HepG2 (cell line): ENCODE results near the gene HTD2. TPM values are rescaled to one million over a fixed set of nuclear protein-coding genes. Genes with fewer than 3 reads are reported as not detected.

Experiments used
- ATAC-seq: fragments of 200-7000 bp; cut with Tn5 transposase; 3 replicates; pipeline ENCODE4 v1.9.1; 2020; ENCODE audit warnings: mild to moderate bottlenecking, moderate library complexity
- BruUV-seq: library from RNA; stranded (reverse); fragments of 400-500 nt; replicated peaks from 2 replicates; lab custom pipeline; 2021; lab: Mats Ljungman, UMichigan
- CTCF ChIA-PET: fragments of 300-600 bp; formaldehyde crosslinking; extraction: SDS; loops from one replicate; lab custom pipeline; 2021; ENCODE audit warnings: low total read pairs, inconsistent platforms, low intra/inter-chr PET ratio; lab: Yijun Ruan, JAX
- POLR2A ChIA-PET: fragments of 350-600 bp; sonication (Branson Sonifier 250); formaldehyde crosslinking; loops from one replicate; lab custom pipeline; 2020; ENCODE audit warnings: antibody characterized with exemption, inconsistent platforms; lab: Yijun Ruan, JAX
- DNase-seq: peaks from one replicate; pipeline ENCODE4 v3.0.0-alpha.2; 2015; ENCODE audit warnings: low spot score
- FAIRE-seq: peaks from 3 replicates; lab custom pipeline; 2011; peaks lifted over from hg19 to GRCh38; lab: Jason Lieb, UNC
- H2AFZ ChIP-seq: one replicate; pipeline ENCODE4 v1.6.1; 2011; ENCODE audit warnings: low read length, inconsistent platforms
- H3K27ac ChIP-seq: fragments of 300-600 bp; 3 replicates; pipeline ENCODE4 v1.8.0; 2011; ENCODE audit warnings: mixed run types, mild to moderate bottlenecking, mixed read lengths, low read length, inconsistent platforms; ENCODE audit not compliant: insufficient read depth; ENCODE audit errors: extremely low read length
- H3K27me3 ChIP-seq, 2 experiments: fragments of 200-600 bp in 1 of 2; 2 replicates in 1 of 2; 3 replicates in 1 of 2; pipeline versions ENCODE4 v1.6.0 to v1.8.0; 2011; ENCODE audit warnings: low read length in 2 of 2, mild to moderate bottlenecking in 2 of 2, moderate library complexity in 2 of 2, inconsistent platforms in 1 of 2; ENCODE audit not compliant: insufficient read depth in 2 of 2, control insufficient read depth in 1 of 2
- H3K36me3 ChIP-seq, 2 experiments: fragments of 200-600 bp in 1 of 2; replicated peaks in 1 of 2; 2 replicates in 1 of 2; 3 replicates in 1 of 2; pipeline versions ENCODE4 v1.5.1 to v1.8.0; 2011; ENCODE audit warnings: low read length in 2 of 2, inconsistent platforms in 1 of 2; ENCODE audit not compliant: insufficient read depth in 2 of 2, control insufficient read depth in 1 of 2
- H3K4me1 ChIP-seq: 2 replicates; pipeline ENCODE4 v1.5.1; 2012; ENCODE audit warnings: low read length, inconsistent platforms; ENCODE audit not compliant: insufficient read depth
- H3K4me2 ChIP-seq: 2 replicates; pipeline ENCODE4 v1.6.0; 2011; ENCODE audit warnings: low read depth, low read length, inconsistent platforms
- H3K4me3 ChIP-seq, 3 experiments: fragments of 200-600 bp in 1 of 3; sonication (generic), shearing (Covaris generic) in 1 of 3; replicated peaks in 1 of 3; 2 replicates each; pipeline ENCODE4 v1.5.1; 2011 to 2016; ENCODE audit warnings: low read length in 3 of 3, inconsistent platforms in 2 of 3, low read depth in 2 of 3, mild to moderate bottlenecking in 2 of 3, control low read depth in 1 of 3, mixed read lengths in 1 of 3; ENCODE audit not compliant: insufficient read depth in 1 of 3
- H3K79me2 ChIP-seq: one replicate; pipeline ENCODE4 v1.6.1; 2011; ENCODE audit warnings: low read length, inconsistent platforms; ENCODE audit not compliant: insufficient read depth
- H3K9ac ChIP-seq: 2 replicates; pipeline ENCODE4 v1.6.0; 2011; ENCODE audit warnings: mild to moderate bottlenecking, low read depth, low read length, inconsistent platforms; ENCODE audit not compliant: insufficient read depth
- H3K9me3 ChIP-seq: 2 replicates; pipeline ENCODE4 v1.5.1; 2012; ENCODE audit warnings: mild to moderate bottlenecking, low read length
- H4K20me1 ChIP-seq: 2 replicates; pipeline ENCODE4 v1.6.0; 2011; ENCODE audit warnings: inconsistent platforms, mild to moderate bottlenecking, low read length, moderate library complexity; ENCODE audit not compliant: insufficient read depth
- ARID2 ChIP-seq: sonication (generic); formaldehyde crosslinking; IDR thresholded peaks from 2 replicates; pipeline ENCODE4 v1.8.1; 2022; ENCODE audit warnings: mild to moderate bottlenecking, missing genetic modification reagents, borderline replicate concordance
- ARNT2 ChIP-seq: sonication (generic); formaldehyde crosslinking; IDR thresholded peaks from 2 replicates; pipeline ENCODE4 v1.8.0; 2022; ENCODE audit warnings: mild to moderate bottlenecking, low read depth, missing genetic modification reagents, moderate library complexity
- BATF2 ChIP-seq: sonication (generic); formaldehyde crosslinking; IDR thresholded peaks from 2 replicates; pipeline ENCODE4 v1.8.0; 2022; ENCODE audit warnings: mild to moderate bottlenecking, missing genetic modification reagents, moderate library complexity
- HBP1 ChIP-seq: IDR thresholded peaks from 2 replicates; pipeline ENCODE4 v1.6.1; 2016; ENCODE audit warnings: low read depth, control low read depth
- TEAD3 ChIP-seq: optimal IDR thresholded peaks from 2 replicates; pipeline ENCODE3; 2016; ENCODE audit warnings: borderline replicate concordance
- WIZ ChIP-seq: sonication (generic); formaldehyde crosslinking; IDR thresholded peaks from 2 replicates; pipeline ENCODE4 v1.5.1; 2020; ENCODE audit warnings: mild to moderate bottlenecking, missing genetic modification reagents
- ZBTB21 ChIP-seq: sonication (generic); formaldehyde crosslinking; IDR thresholded peaks from 2 replicates; pipeline ENCODE4 v1.4.0; 2020; ENCODE audit warnings: missing genetic modification reagents
- ZNF484 ChIP-seq: sonication (generic); formaldehyde crosslinking; IDR thresholded peaks from 2 replicates; pipeline ENCODE4 v1.5.1; 2020; ENCODE audit warnings: mild to moderate bottlenecking, low read depth, missing genetic modification reagents, borderline replicate concordance
- ZNF761 ChIP-seq: sonication (generic); formaldehyde crosslinking; conservative IDR thresholded peaks from 2 replicates; pipeline ENCODE4 v1.4.0; 2020; ENCODE audit warnings: mild to moderate bottlenecking, missing genetic modification reagents
- ZNF792 ChIP-seq: IDR thresholded peaks from 2 replicates; pipeline ENCODE4 v1.6.1; 2016
- WGBS: methylation state at CpG from one replicate; pipeline ENCODE4 v1.1.6; 2017; ENCODE audit warnings: low lambda C conversion rate; 5-methylcytosine and 5-hydroxymethylcytosine counted together
- in situ Hi-C: cut with HindIII; loops from 2 replicates; pipeline ENCODE4 v1.10.0; 2017; ENCODE audit warnings: low pct_unique_long_range_greater_than_20kb; ENCODE audit not compliant: extremely low pct_ligation_motif_present
- intact Hi-C: fragments of 100-400 bp; cut with micrococcal nuclease; formaldehyde crosslinking; loops from one replicate; pipeline ENCODE4 v1.10.0; 2022; ENCODE audit not compliant: unreplicated experiment
- polyA plus RNA-seq, 8 experiments: library from polyadenylated mRNA; depleted of rRNA in 3 of 8; stranded (reverse) in 7 of 8; unstranded in 1 of 8; fragments of >200 nt; fragmentation: Illumina TruSeq in 4 of 8; extraction: Trizol in 4 of 8; gene quantifications; 2 replicates each; pipeline versions ENCODE4 v1.2.1 to v1.2.3, GENCODE V29; 2011 to 2016; ENCODE audit warnings: low read depth in 4 of 8, missing spikeins in 1 of 8, mixed read lengths in 1 of 8; ENCODE audit not compliant: insufficient read depth in 1 of 8
- total RNA-seq, 5 experiments: library from RNA; depleted of rRNA; stranded (reverse); fragments of >200 nt; fragmentation: Illumina TruSeq; extraction: Trizol; gene quantifications; 2 replicates each; pipeline ENCODE4 v1.2.3, GENCODE V29; 2016; ENCODE audit warnings: low read depth in 1 of 5

HTD2 gene
- total and polyA plus RNA-seq, 2 of the 13 experiments (the other 11 are each of a cell fraction or from before 2014, with no cell fraction given), result 8.6 to 13.7 TPM

GRCh38 chr3:58281069-58281468, 25.3 kb upstream of the HTD2 start:
- CTCF ChIA-PET, result no interaction called here

More at GRCh38 chr3:58281069-58281468, 25.3 kb upstream of the HTD2 start:
- POLR2A ChIA-PET, result no interaction called here
- intact Hi-C loops (no loop called here), in situ Hi-C loops (no loop called here)
- H3K79me2 ChIP-seq, result no peaks in the 10 kb centered on the region
- H3K36me3 ChIP-seq, result peaks cover 0 to 4% of the 10 kb centered on the region in 2 experiments; a peak in 1 of 5 replicates
- no peak for DNase-seq
- no peak overlapping the region for H3K4me2 ChIP-seq
- H3K9ac ChIP-seq, result no peak overlapping the region
- H4K20me1 ChIP-seq, result no peaks in the 10 kb centered on the region
- no peak overlapping the region for H3K4me3 ChIP-seq
- H3K27ac ChIP-seq, result no peak overlapping the region
- no TSS peak for BruUV-seq
- FAIRE-seq, result no peak
- no peak overlapping the region for H2AFZ ChIP-seq
- no peaks in the 10 kb centered on the region for H3K27me3 ChIP-seq
- 100% methylated on average over 2 of the region's 7 CpGs for WGBS
- no peak for TF ChIP-seq ARID2
- TF ChIP-seq ARNT2 (CRISPR knock-in tag), result no peak
- no peak for TF ChIP-seq WIZ (CRISPR knock-in tag)
- no peak for TF ChIP-seq ZNF792
- no peak for TF ChIP-seq BATF2 (CRISPR knock-in tag)
- TF ChIP-seq ZNF761 (CRISPR knock-in tag), result no peak
- TF ChIP-seq ZBTB21 (CRISPR knock-in tag), result no peak
- no peak for TF ChIP-seq HBP1 (CRISPR knock-in tag)
- no peak for TF ChIP-seq ZNF484 (CRISPR knock-in tag)
- TF ChIP-seq TEAD3 (CRISPR knock-in tag), result no peak
- 0 out of 2 replicates have a peak, but pooled peaks cover 6% of the 10 kb centered on the region for H3K4me1 ChIP-seq
- ATAC-seq, result no peak
- no peaks in the 10 kb centered on the region for H3K9me3 ChIP-seq
